K562 (cell line): ENCODE results near the gene RNF151. TPM values are rescaled to one million over a fixed set of nuclear protein-coding genes. Genes with fewer than 3 reads are reported as not detected.

Source experiments
- BACH1 ChIP-seq: fragments of 200-800 bp; sonication (Bioruptor generic); IDR thresholded peaks from 2 replicates; pipeline ENCODE4 v1.6.1; 2016; ENCODE audit warnings: missing genetic modification characterization, missing compliant biosample characterization
- DACH1 ChIP-seq: fragments of 450-650 bp; IDR thresholded peaks from 2 replicates; pipeline ENCODE4 v1.6.1; 2018; ENCODE audit not compliant: partially characterized antibody
- E2F5 ChIP-seq: sonication (generic); formaldehyde crosslinking; IDR thresholded peaks from 2 replicates; pipeline ENCODE4 v1.8.0; 2022; ENCODE audit warnings: mild to moderate bottlenecking, missing genetic modification reagents
- HNRNPK ChIP-seq: fragments of 200-400 bp; formaldehyde crosslinking; IDR thresholded peaks from one replicate; pipeline ENCODE4 v1.6.1; 2018; ENCODE audit warnings: mild to moderate bottlenecking, low read depth, low read length; ENCODE audit not compliant: poor library complexity, severe bottlenecking
- ILK ChIP-seq: fragments of 450-650 bp; IDR thresholded peaks from 2 replicates; pipeline ENCODE4 v1.6.1; 2016; ENCODE audit warnings: missing genetic modification characterization, low read depth, mild to moderate bottlenecking, missing compliant biosample characterization, moderate library complexity, borderline replicate concordance
- KAT7 ChIP-seq: sonication (generic); formaldehyde crosslinking; IDR thresholded peaks from 2 replicates; pipeline ENCODE4 v1.8.0; 2022; ENCODE audit warnings: missing genetic modification reagents, mild to moderate bottlenecking, borderline replicate concordance
- MEIS2 ChIP-seq: fragments of 450-650 bp; IDR thresholded peaks from 2 replicates; pipeline ENCODE4 v1.6.1; 2014; ENCODE audit warnings: mild to moderate bottlenecking; ENCODE audit not compliant: partially characterized antibody
- MTA3 ChIP-seq: fragments of 450-650 bp; formaldehyde crosslinking; IDR thresholded peaks from 2 replicates; pipeline ENCODE4 v1.6.1; 2017; ENCODE audit warnings: mild to moderate bottlenecking, borderline replicate concordance
- MYBL2 ChIP-seq, 2 experiments: fragments of 450-650 bp in 1 of 2; sonication (generic) in 1 of 2; formaldehyde crosslinking in 1 of 2; IDR thresholded peaks; 2 replicates each; pipeline versions ENCODE4 v1.6.1 to v1.8.1; 2017 to 2022; ENCODE audit warnings: borderline replicate concordance in 1 of 2, inconsistent platforms in 1 of 2, low read depth in 1 of 2, mild to moderate bottlenecking in 1 of 2, missing genetic modification reagents in 1 of 2, moderate library complexity in 1 of 2
- MYC ChIP-seq, 2 experiments: fragments of 250-450 bp in 1 of 2; sonication (Bioruptor Pico) in 1 of 2; IDR thresholded peaks; 2 replicates each; pipeline versions ENCODE4 v1.5.1 to v1.6.1; 2012 to 2021; ENCODE audit warnings: low read depth in 2 of 2, borderline replicate concordance in 1 of 2, improper control_type of control experiment in 1 of 2, low read length in 1 of 2, mild to moderate bottlenecking in 1 of 2, moderate library complexity in 1 of 2
- NCOA4 ChIP-seq: fragments of 450-650 bp; IDR thresholded peaks from 2 replicates; pipeline ENCODE4 v1.6.1; 2018; ENCODE audit warnings: mild to moderate bottlenecking; ENCODE audit not compliant: partially characterized antibody
- PHF8 ChIP-seq: fragments of 200-600 bp; sonication (generic); IDR thresholded peaks from 2 replicates; pipeline ENCODE4 v1.6.1; 2012; ENCODE audit warnings: mixed run types, mild to moderate bottlenecking, inconsistent platforms, low read length, moderate library complexity, borderline replicate concordance
- RBM14 ChIP-seq: fragments of 200-400 bp; formaldehyde crosslinking; IDR thresholded peaks from 2 replicates; pipeline ENCODE4 v1.6.1; 2018; ENCODE audit warnings: low read depth, mild to moderate bottlenecking, low read length, moderate library complexity, borderline replicate concordance; ENCODE audit not compliant: insufficient read depth
- RNF219 ChIP-seq: fragments of 250-450 bp; sonication (Bioruptor Pico); IDR thresholded peaks from 2 replicates; pipeline ENCODE4 v1.5.0; 2022; ENCODE audit warnings: mild to moderate bottlenecking
- SMARCA4 ChIP-seq: fragments of 450-650 bp; IDR thresholded peaks from 2 replicates; pipeline ENCODE4 v1.6.1; 2016
- VEZF1 ChIP-seq: fragments of 200-800 bp; sonication (Bioruptor generic); IDR thresholded peaks from 2 replicates; pipeline ENCODE4 v1.6.1; 2017; ENCODE audit warnings: missing genetic modification characterization, missing compliant biosample characterization
- WHSC1 ChIP-seq: IDR thresholded peaks from one replicate; pipeline ENCODE4 v1.6.1; 2012; ENCODE audit warnings: low read length, control low read depth, inconsistent platforms
- ZC3H8 ChIP-seq: fragments of 450-650 bp; IDR thresholded peaks from 2 replicates; pipeline ENCODE4 v1.6.1; 2017
- ZFX ChIP-seq: sonication (generic); formaldehyde crosslinking; IDR thresholded peaks from 2 replicates; pipeline ENCODE4 v1.8.0; 2022; ENCODE audit warnings: mild to moderate bottlenecking, missing genetic modification reagents, moderate library complexity
- ZNF740 ChIP-seq, 3 experiments: fragments of 200-800 bp in 1 of 3; sonication (Bioruptor generic) in 1 of 3; sonication (generic) in 1 of 3; formaldehyde crosslinking in 1 of 3; IDR thresholded peaks; 2 replicates each; pipeline versions ENCODE4 v1.6.1 to v1.8.0; 2016 to 2022; ENCODE audit warnings: mild to moderate bottlenecking in 2 of 3, missing compliant biosample characterization in 2 of 3, missing genetic modification characterization in 2 of 3, missing genetic modification reagents in 1 of 3
- polyA plus RNA-seq, 8 experiments: library from polyadenylated mRNA; depleted of rRNA in 4 of 8; stranded (reverse) in 5 of 8; unstranded in 3 of 8; fragments of >200 nt; fragmentation: Nextera tagmentation in 2 of 8; fragmentation: Illumina TruSeq in 1 of 8; extraction: Ambion mirVana in 2 of 8; extraction: Trizol in 1 of 8; gene quantifications; 2 replicates each; pipeline versions ENCODE4 v1.2.1 to v1.2.3, GENCODE V29; 2011 to 2014; ENCODE audit warnings: inconsistent platforms in 1 of 8, missing spikeins in 1 of 8
- total RNA-seq, 7 experiments: library from RNA; depleted of rRNA in 6 of 7; stranded (reverse); fragments of >200 nt in 6 of 7; fragmentation: Illumina TruSeq in 2 of 7; extraction: Trizol in 2 of 7; gene quantifications; 2 replicates each; pipeline versions ENCODE4 v1.2.1 to v1.2.3, GENCODE V29; 2011 to 2021; ENCODE audit warnings: low replicate concordance in 1 of 7

The RNF151 gene
- total and polyA plus RNA-seq, 9 of the 15 experiments (the other 6 are each of a cell fraction or from before 2014, with no cell fraction given): not detected

GRCh38 chr16:1959269-1960039 is 7.2 kb upstream of the RNF151 start, which contains the start of gene NDUFB10 (continued):
- TF ChIP-seq RNF219: no peak
- TF ChIP-seq NCOA4: no peak
- peak; percentile 15 for TF ChIP-seq DACH1
- TF ChIP-seq RBM14: no peak
- no peak for TF ChIP-seq ZC3H8
- peak; percentile 70 for TF ChIP-seq MYC (IDR thresholded peaks at IDR 0.05; ENCODE audit: low read depth, low read length)
- peak; percentile 55; the same call in 1 of the 2 replicates for TF ChIP-seq MYC (CRISPR knock-in tag; IDR thresholded peaks at IDR 0.05; ENCODE audit: borderline replicate concordance, low read depth)
- TF ChIP-seq WHSC1: no peak
- TF ChIP-seq ZFX: peak; percentile 99
- TF ChIP-seq MYBL2 (IDR thresholded peaks at IDR 0.05; ENCODE audit: low read depth): no peak
- no peak for TF ChIP-seq MYBL2 (CRISPR knock-in tag; IDR thresholded peaks at IDR 0.05; ENCODE audit: borderline replicate concordance)
- peak; percentile 87; the same call in 1 of the 2 replicates for TF ChIP-seq KAT7 (CRISPR knock-in tag)
- TF ChIP-seq MEIS2: peak; percentile 52
- TF ChIP-seq E2F5: no peak
- 0 out of 2 replicates have a peak, but pooled peaks have one; percentile 61 for TF ChIP-seq MTA3
- TF ChIP-seq HNRNPK: peak; percentile 21
- TF ChIP-seq VEZF1 (CRISPR knock-in tag): peak; percentile 52; the same call in 1 of the 2 replicates
- TF ChIP-seq PHF8: peak; percentile 97; the same call in 1 of the 2 replicates
- TF ChIP-seq BACH1 (tag): no peak
- no peak for TF ChIP-seq ILK (tag)
- no peak for TF ChIP-seq SMARCA4
- no peak for TF ChIP-seq ZNF740 (CRISPR knock-in tag; IDR thresholded peaks at IDR 0.05)
- TF ChIP-seq ZNF740 (tag; IDR thresholded peaks at IDR 0.05): no peak
